Measurements from ENCODE around the gene DGCR6L. TPM values are rescaled to one million over a fixed set of nuclear protein-coding genes. Genes with fewer than 3 reads are reported as not detected.
"Not testable (repeated sequence)": the region's sequence is repeated elsewhere in the genome, so short reads cannot be mapped to it uniquely, and the experiment has no call there.

Gene DGCR6L
- total RNA-seq, 4 donors from 2014 or later: 39.8 to 69.2 (median 60.4) TPM

GRCh38 chr22:20316844-20317401 lies 2.9 kb downstream of the DGCR6L start:
- TF ChIP-seq EP300 (IDR thresholded peaks at IDR 0.05): no peak
- TF ChIP-seq POLR2A (IDR thresholded peaks at IDR 0.05): no peak
- no peak for TF ChIP-seq CTCF (IDR thresholded peaks at IDR 0.05)
- no peak for TF ChIP-seq POLR2AphosphoS5 (IDR thresholded peaks at IDR 0.05)
- WGBS, 2 donors (ENCODE audit: low coverage in 1 of 2): 90% methylated on average over 2 of the region's 8 CpGs; no CpG with 5 or more reads in 1 of the 2 donors
- no peak for ATAC-seq
- Histone ChIP-seq H3K27ac (no peak overlapping the region), H3K4me3 (no peak overlapping the region), H3K9me3 (no peaks in the 10 kb centered on the region), H3K27me3 (no peaks in the 10 kb centered on the region), H3K36me3 (peaks cover 0 to 20% of the 10 kb centered on the region in 2 donors), H3K4me1 (peaks cover 0 to 55% (median 19%) of the 10 kb centered on the region in 3 donors)

DNA sequence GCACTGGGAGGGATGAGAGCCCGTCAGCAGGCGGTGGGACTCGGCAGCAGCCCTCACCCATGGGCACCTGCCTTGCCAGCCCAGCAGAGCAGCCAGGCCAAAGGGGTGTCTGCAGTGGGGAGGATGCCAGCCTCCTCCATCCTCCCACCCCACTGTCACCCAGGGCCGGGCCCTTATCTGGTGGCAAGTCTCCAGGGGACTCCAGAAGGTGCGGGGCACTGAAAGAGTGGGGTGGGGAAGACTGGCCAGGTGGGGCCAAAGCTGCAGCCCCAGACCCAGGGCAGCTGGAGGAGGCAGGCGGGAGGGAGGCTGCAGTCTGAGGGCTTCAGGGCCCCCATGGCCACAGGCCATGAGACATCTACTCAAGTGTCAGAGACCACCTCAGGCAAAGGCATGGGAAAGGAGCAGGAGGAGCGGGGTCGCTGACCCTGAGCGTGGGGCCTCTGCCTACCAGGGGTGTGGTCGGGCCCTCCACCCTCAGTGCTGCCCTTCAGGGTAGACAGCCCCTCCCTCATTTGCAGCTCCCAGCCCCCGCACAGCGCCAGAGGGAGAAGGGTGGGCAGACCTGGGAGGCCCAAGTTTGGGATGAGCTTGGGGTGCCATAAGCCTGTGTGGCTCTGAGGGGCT lies 3.5 kb downstream of the DGCR6L start:
- Histone ChIP-seq H3K9me3 (no peaks in the 10 kb centered on the region), H3K27ac (no peak overlapping the region), H3K36me3 (peaks cover 0 to 20% of the 10 kb centered on the region in 2 donors), H3K4me1 (peaks cover 0 to 49% (median 18%) of the 10 kb centered on the region in 3 donors), H3K4me3 (no peak overlapping the region), H3K27me3 (no peaks in the 10 kb centered on the region)
- TF ChIP-seq POLR2A (IDR thresholded peaks at IDR 0.05) (no peak), POLR2AphosphoS5 (IDR thresholded peaks at IDR 0.05) (no peak), EP300 (IDR thresholded peaks at IDR 0.05) (no peak), CTCF (IDR thresholded peaks at IDR 0.05) (no peak)
- ATAC-seq: no peak
- 75% methylated on average over 5 of the region's 12 CpGs; no CpG with 5 or more reads in 1 of the 2 donors for WGBS, 2 donors (ENCODE audit: low coverage in 1 of 2)

GRCh38 chr22:20315337-20316216 lies 4.3 kb downstream of the DGCR6L start:
- no peaks in the 10 kb centered on the region for H3K27me3 ChIP-seq
- H3K4me1 ChIP-seq: peaks cover 0 to 41% (median 12%) of the 10 kb centered on the region in 3 donors
- no peak for ATAC-seq
- H3K9me3 ChIP-seq: no peaks in the 10 kb centered on the region
- H3K36me3 ChIP-seq: peaks cover 0 to 20% of the 10 kb centered on the region in 2 donors
- no peak overlapping the region for H3K4me3 ChIP-seq
- TF ChIP-seq POLR2A (IDR thresholded peaks at IDR 0.05) (no peak), CTCF (IDR thresholded peaks at IDR 0.05) (no peak), EP300 (IDR thresholded peaks at IDR 0.05) (no peak), POLR2AphosphoS5 (IDR thresholded peaks at IDR 0.05) (no peak)
- no peak overlapping the region for H3K27ac ChIP-seq
- 87% methylated on average over 3 of the region's 25 CpGs; no CpG with 5 or more reads in 1 of the 2 donors for WGBS, 2 donors (ENCODE audit: low coverage in 1 of 2)

GRCh38 chr22:20314741-20315336 lies 5.0 kb downstream of the DGCR6L start:
- WGBS, 2 donors (ENCODE audit: low coverage in 1 of 2): 100% methylated on average over 2 of the region's 12 CpGs; no CpG with 5 or more reads in 1 of the 2 donors
- peaks cover 0 to 20% of the 10 kb centered on the region in 2 donors for H3K36me3 ChIP-seq
- H3K4me3 ChIP-seq, H3K27ac ChIP-seq, ATAC-seq, H3K27me3 ChIP-seq, H3K9me3 ChIP-seq: not testable (repeated sequence)
- peaks cover 0 to 38% (median 12%) of the 10 kb centered on the region in 3 donors for H3K4me1 ChIP-seq

GRCh38 chr22:20314206-20314605 lies 5.7 kb downstream of the DGCR6L start:
- not testable (repeated sequence) for ATAC-seq, H3K9me3 ChIP-seq, H3K27me3 ChIP-seq, H3K27ac ChIP-seq, H3K4me3 ChIP-seq
- whole genome bisulfite sequencing, 2 donors (ENCODE audit: low coverage in 1 of 2): no CpG with 5 or more reads among the region's 5 CpGs
- Histone ChIP-seq H3K36me3 (peaks cover 0 to 20% of the 10 kb centered on the region in 2 donors), H3K4me1 (peaks cover 0 to 36% (median 12%) of the 10 kb centered on the region in 3 donors)

GRCh38 chr22:20313306-20314077 lies 6.4 kb downstream of the DGCR6L start:
- H3K27ac ChIP-seq, H3K4me3 ChIP-seq, H3K27me3 ChIP-seq, H3K9me3 ChIP-seq, ATAC-seq: not testable (repeated sequence)
- 58% methylated on average over 2 of the region's 11 CpGs; no CpG with 5 or more reads in 1 of the 2 donors for WGBS, 2 donors (ENCODE audit: low coverage in 1 of 2)
- Histone ChIP-seq H3K36me3 (peaks cover 0 to 20% of the 10 kb centered on the region in 2 donors), H3K4me1 (peaks cover 0 to 29% (median 5%) of the 10 kb centered on the region in 3 donors)
